Ovary (tissue), 3 donors: Measurements from ENCODE around the gene GRM5.
"Not testable (repeated sequence)": the region's sequence is repeated elsewhere in the genome, so short reads cannot be mapped to it uniquely, and the experiment has no call there.

Source experiments
- EP300 ChIP-seq: sonication (generic); formaldehyde crosslinking; IDR thresholded peaks from one replicate; pipeline ENCODE4 v1.6.1; 2017; ENCODE audit warnings: antibody characterized with exemption
- POLR2A ChIP-seq: fragments of 450-650 bp; IDR thresholded peaks from one replicate; pipeline ENCODE4 v1.6.1; 2017; ENCODE audit warnings: antibody characterized with exemption, mild to moderate bottlenecking, moderate library complexity
- TF ChIP-seq, protein P1 (sequence below), 3 donors: fragments of 450-650 bp in 2 of 3; fragments of 200-600 bp in 1 of 3; IDR thresholded peaks; one replicate each; pipeline versions ENCODE4 v1.5.1 to v1.8.0; 2016 to 2022; ENCODE audit warnings: antibody characterized with exemption in 3 of 3, mild to moderate bottlenecking in 1 of 3
- donor health status: DM: no; HTN: no; CAD: no.

GRCh38 chr11:88948908-88949307 lies 116.9 kb downstream of the GRM5 start:
- TF ChIP-seq EP300, POLR2A: not testable (repeated sequence)
- TF ChIP-seq, protein P1, sequence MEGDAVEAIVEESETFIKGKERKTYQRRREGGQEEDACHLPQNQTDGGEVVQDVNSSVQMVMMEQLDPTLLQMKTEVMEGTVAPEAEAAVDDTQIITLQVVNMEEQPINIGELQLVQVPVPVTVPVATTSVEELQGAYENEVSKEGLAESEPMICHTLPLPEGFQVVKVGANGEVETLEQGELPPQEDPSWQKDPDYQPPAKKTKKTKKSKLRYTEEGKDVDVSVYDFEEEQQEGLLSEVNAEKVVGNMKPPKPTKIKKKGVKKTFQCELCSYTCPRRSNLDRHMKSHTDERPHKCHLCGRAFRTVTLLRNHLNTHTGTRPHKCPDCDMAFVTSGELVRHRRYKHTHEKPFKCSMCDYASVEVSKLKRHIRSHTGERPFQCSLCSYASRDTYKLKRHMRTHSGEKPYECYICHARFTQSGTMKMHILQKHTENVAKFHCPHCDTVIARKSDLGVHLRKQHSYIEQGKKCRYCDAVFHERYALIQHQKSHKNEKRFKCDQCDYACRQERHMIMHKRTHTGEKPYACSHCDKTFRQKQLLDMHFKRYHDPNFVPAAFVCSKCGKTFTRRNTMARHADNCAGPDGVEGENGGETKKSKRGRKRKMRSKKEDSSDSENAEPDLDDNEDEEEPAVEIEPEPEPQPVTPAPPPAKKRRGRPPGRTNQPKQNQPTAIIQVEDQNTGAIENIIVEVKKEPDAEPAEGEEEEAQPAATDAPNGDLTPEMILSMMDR (IDR thresholded peaks at IDR 0.05) = not testable (repeated sequence)
